GM12891 (cell line): ENCODE measurements around the gene LRMDA.

Source experiments
- POLR2A ChIP-seq: IDR thresholded peaks from 2 replicates; pipeline ENCODE4 v1.6.1; 2011; ENCODE audit warnings: low read depth, low read length, control low read depth
- POLR2AphosphoS5 ChIP-seq: IDR thresholded peaks from 2 replicates; pipeline ENCODE4 v1.6.1; 2011; ENCODE audit warnings: low read depth, low read length, control low read depth
- TAF1 ChIP-seq: IDR thresholded peaks from 2 replicates; pipeline ENCODE4 v1.6.1; 2011; ENCODE audit warnings: low read depth, low read length, control low read depth

DNA sequence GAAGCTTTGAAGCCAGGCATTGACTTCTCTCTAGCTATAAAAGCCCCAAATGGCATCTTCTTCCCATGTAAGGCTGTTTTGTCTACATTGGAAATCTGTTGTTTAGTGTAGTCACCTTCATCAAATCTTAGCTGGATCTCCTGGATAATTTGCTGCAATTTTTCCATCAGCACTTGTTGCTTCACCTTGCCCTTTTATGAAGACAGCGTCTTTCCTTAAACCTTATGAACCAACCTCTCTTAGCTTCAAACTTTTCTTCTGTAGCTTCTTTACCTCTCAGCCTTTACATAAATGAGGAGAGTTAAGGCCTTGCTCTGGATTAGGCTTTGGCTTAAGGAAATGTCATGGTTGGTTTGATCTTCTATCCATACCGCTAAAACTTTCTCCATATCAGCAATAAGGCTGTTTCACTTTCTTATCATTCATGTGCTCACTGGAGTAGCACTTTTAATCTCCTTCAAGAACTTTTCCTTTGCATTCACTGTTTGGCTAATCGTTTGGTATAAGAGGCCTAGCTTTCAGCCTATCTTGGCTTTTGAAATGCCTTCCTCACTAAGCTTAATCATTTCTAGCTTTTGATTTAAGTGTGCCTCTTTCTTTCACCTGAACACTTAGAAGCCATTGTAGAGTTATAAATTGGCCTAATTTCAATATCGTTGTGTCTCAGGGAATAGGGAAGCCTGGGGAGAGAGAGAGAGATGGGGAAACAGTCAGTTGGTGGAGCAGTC is 803.2 kb downstream of the LRMDA start:
- TF ChIP-seq POLR2AphosphoS5 (no peak), POLR2A (no peak), TAF1 (no peak)
